NAMALWA (cell line): ENCODE measurements around the gene TCEANC.

Source experiments
- DNase-seq: peaks from one replicate; pipeline ENCODE4 v3.0.0-alpha.2; 2015; ENCODE audit warnings: low spot score

Gene TCEANC

GRCh38 chrX:13692771-13693231 lies 39.9 kb downstream of the TCEANC start:
- DNase-seq, result no peak

- peak; percentile 33 for DNase-seq
Measured at GRCh38 chrX:13693341-13693961, 40.5 kb downstream of the TCEANC start.

- no peak for DNase-seq
Measured at GRCh38 chrX:13694359-13694758, 41.4 kb downstream of the TCEANC start.

- no peak for DNase-seq
Measured at GRCh38 chrX:13694983-13695382, 42.0 kb downstream of the TCEANC start.

GRCh38 chrX:13695601-13696115 lies 42.7 kb downstream of the TCEANC start:
- DNase-seq, result no peak

GRCh38 chrX:13697455-13697854 lies 44.5 kb downstream of the TCEANC start:
- peak; percentile 35 for DNase-seq

GRCh38 chrX:13697976-13698375 lies 45.0 kb downstream of the TCEANC start:
- DNase-seq, result no peak

- DNase-seq, result no peak
Measured at GRCh38 chrX:13698432-13698831, 45.5 kb downstream of the TCEANC start.

GRCh38 chrX:13699183-13699826 lies 46.4 kb downstream of the TCEANC start:
- no peak for DNase-seq

GRCh38 chrX:13700380-13700779 lies 47.4 kb downstream of the TCEANC start:
- no peak for DNase-seq

GRCh38 chrX:13702111-13702789 lies 49.3 kb downstream of the TCEANC start:
- no peak for DNase-seq

- no peak for DNase-seq
Measured at GRCh38 chrX:13703135-13703534, 50.2 kb downstream of the TCEANC start.

- DNase-seq, result no peak
Measured at GRCh38 chrX:13703589-13703988, 50.6 kb downstream of the TCEANC start.

- DNase-seq, result no peak
Measured at GRCh38 chrX:13711141-13711540, 58.2 kb downstream of the TCEANC start.
